Kidney (tissue), 14 donors: Measurements from ENCODE around the gene MPV17. TPM values are rescaled to one million over a fixed set of nuclear protein-coding genes. Genes with fewer than 3 reads are reported as not detected.
"Not testable (repeated sequence)": the region's sequence is repeated elsewhere in the genome, so short reads cannot be mapped to it uniquely, and the experiment has no call there.

Source experiments
- DNase-seq, 5 donors: peaks; one replicate each; pipeline ENCODE4 v3.0.0-alpha.2; 2013 to 2020
- FAIRE-seq: peaks from 2 replicates; lab custom pipeline; 2012; peaks lifted over from hg19 to GRCh38; lab: Jason Lieb, UNC
- H3K27ac ChIP-seq, 2 donors: one replicate each; pipeline ENCODE4 v1.7.0; 2013; ENCODE audit warnings: low read depth in 2 of 2, low read length in 2 of 2, inconsistent platforms in 1 of 2
- H3K27me3 ChIP-seq: one replicate; pipeline ENCODE4 v1.7.1; 2013; ENCODE audit warnings: low read length, inconsistent platforms; ENCODE audit not compliant: control insufficient read depth, insufficient read depth
- H3K36me3 ChIP-seq, 3 donors: one replicate each; pipeline versions ENCODE4 v1.7.0 to v1.7.1; 2013; ENCODE audit warnings: low read length in 3 of 3, control low read depth in 1 of 3, inconsistent platforms in 1 of 3; ENCODE audit not compliant: insufficient read depth in 3 of 3, control insufficient read depth in 2 of 3
- H3K4me1 ChIP-seq, 3 donors: one replicate each; pipeline versions ENCODE4 v1.7.0 to v1.7.1; 2013; ENCODE audit warnings: low read length in 3 of 3, inconsistent platforms in 1 of 3, low read depth in 1 of 3; ENCODE audit not compliant: control insufficient read depth in 2 of 3, insufficient read depth in 2 of 3
- H3K4me3 ChIP-seq, 3 donors: one replicate each; pipeline versions ENCODE4 v1.7.0 to v1.8.1; 2013; ENCODE audit warnings: low read length in 3 of 3, control low read depth in 1 of 3, inconsistent platforms in 1 of 3
- H3K9ac ChIP-seq, 3 donors: one replicate each; pipeline versions ENCODE4 v1.7.0 to v1.7.1; 2013; ENCODE audit warnings: low read length in 3 of 3, control low read depth in 1 of 3, inconsistent platforms in 1 of 3
- H3K9me3 ChIP-seq, 3 donors: one replicate each; pipeline versions ENCODE4 v1.7.0 to v1.7.1; 2013; ENCODE audit warnings: low read length in 3 of 3, control low read depth in 1 of 3, inconsistent platforms in 1 of 3; ENCODE audit not compliant: control insufficient read depth in 2 of 3, insufficient read depth in 1 of 3
- intact Hi-C: fragments of 100-400 bp; cut with DNase I; formaldehyde crosslinking; loops from one replicate; pipeline ENCODE4 v1.11.1; 2022
- polyA plus RNA-seq: library from polyadenylated mRNA; stranded (reverse); fragments of 350-450 nt; fragmentation: Illumina TruSeq; extraction: RNeasy Lipid Tissue Mini Kit (QIAGEN cat#74804); gene quantifications from one replicate; pipeline ENCODE4 v1.2.3, GENCODE V29; 2014; ENCODE audit warnings: low read depth, low replicate concordance; ENCODE audit not compliant: insufficient read depth
- total RNA-seq: library from RNA; stranded (reverse); fragmentation: NEBNext Ultra II Directional; extraction: Animal tissue kit (Norgen Biotek cat#: 25700); gene quantifications from one replicate; pipeline ENCODE4 v1.2.1, GENCODE V29; 2021
- TF ChIP-seq, protein P1 (sequence below): IDR thresholded peaks from 3 replicates; pipeline ENCODE4 v1.5.1; 2012; ENCODE audit warnings: mild to moderate bottlenecking, moderate library complexity, borderline replicate concordance; ENCODE audit not compliant: insufficient read depth; ENCODE audit errors: extremely low read depth
- donor health status: control.
- donor health status: control.
- donor health status: control.
- donor health status: control.
- donor health status: control.
- donor health status: DM: yes; HTN: yes; CAD: no.
- donor health status: Normal renal cell carcinoma (clear cell type).

MPV17 gene
- total and polyA plus RNA-seq, 2 donors from 2014 or later = 66.2 to 120 TPM

- H3K4me3 ChIP-seq = no peak overlapping the region
- DNase-seq (no peak), FAIRE-seq (no peak)
- H3K27ac ChIP-seq = no peak overlapping the region
- H3K9ac ChIP-seq = no peak overlapping the region
- no peaks in the 10 kb centered on the region for H3K4me1 ChIP-seq
- H3K36me3 ChIP-seq = no peaks in the 10 kb centered on the region
- intact Hi-C loops = loop anchor here (10.0 kb wide), 1 partner anchor 326 kb away; no protein-coding TSS in a partner anchor
- TF ChIP-seq, protein P1, sequence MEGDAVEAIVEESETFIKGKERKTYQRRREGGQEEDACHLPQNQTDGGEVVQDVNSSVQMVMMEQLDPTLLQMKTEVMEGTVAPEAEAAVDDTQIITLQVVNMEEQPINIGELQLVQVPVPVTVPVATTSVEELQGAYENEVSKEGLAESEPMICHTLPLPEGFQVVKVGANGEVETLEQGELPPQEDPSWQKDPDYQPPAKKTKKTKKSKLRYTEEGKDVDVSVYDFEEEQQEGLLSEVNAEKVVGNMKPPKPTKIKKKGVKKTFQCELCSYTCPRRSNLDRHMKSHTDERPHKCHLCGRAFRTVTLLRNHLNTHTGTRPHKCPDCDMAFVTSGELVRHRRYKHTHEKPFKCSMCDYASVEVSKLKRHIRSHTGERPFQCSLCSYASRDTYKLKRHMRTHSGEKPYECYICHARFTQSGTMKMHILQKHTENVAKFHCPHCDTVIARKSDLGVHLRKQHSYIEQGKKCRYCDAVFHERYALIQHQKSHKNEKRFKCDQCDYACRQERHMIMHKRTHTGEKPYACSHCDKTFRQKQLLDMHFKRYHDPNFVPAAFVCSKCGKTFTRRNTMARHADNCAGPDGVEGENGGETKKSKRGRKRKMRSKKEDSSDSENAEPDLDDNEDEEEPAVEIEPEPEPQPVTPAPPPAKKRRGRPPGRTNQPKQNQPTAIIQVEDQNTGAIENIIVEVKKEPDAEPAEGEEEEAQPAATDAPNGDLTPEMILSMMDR = no peak
- peaks cover 3% of the 10 kb centered on the region for H3K27me3 ChIP-seq
- no peaks in the 10 kb centered on the region for H3K9me3 ChIP-seq
These were observed 52.2 kb downstream of the MPV17 start for GRCh38 chr2:27270670-27271069.

GRCh38 chr2:27270131-27270530 is 52.8 kb downstream of the MPV17 start:
- no peak for FAIRE-seq
- TF ChIP-seq, protein P1 = no peak
- no peak overlapping the region for H3K27ac ChIP-seq
- intact Hi-C loops = loop anchor here (10.0 kb wide), 1 partner anchor 325 kb away; no protein-coding TSS in a partner anchor
- H3K9me3 ChIP-seq = no peaks in the 10 kb centered on the region
- no peak for DNase-seq
- H3K4me1 ChIP-seq = no peaks in the 10 kb centered on the region
- no peak overlapping the region for H3K4me3 ChIP-seq
- peaks cover 9% of the 10 kb centered on the region for H3K27me3 ChIP-seq
- no peaks in the 10 kb centered on the region for H3K36me3 ChIP-seq
- H3K9ac ChIP-seq = no peak overlapping the region

- peaks cover 17% of the 10 kb centered on the region for H3K27me3 ChIP-seq
These were observed 54.6 kb downstream of the MPV17 start for GRCh38 chr2:27268296-27268695.

DNA sequence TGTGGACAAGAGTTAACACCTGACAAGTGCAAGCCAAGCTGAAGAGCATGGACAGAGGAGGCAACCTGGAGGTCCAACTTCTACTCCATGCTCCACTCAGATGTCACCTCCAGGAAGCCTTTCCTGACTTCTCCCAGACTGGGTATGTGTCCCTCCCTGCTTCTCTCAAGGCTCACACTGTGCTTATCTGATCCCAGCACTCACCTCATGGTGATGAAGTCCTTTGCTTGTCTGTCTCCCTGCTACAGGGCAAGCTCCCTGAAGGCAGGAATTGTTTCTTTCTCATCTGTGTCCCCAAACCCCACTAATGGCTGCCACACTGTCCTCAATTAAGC is 57.4 kb downstream of the MPV17 start:
- FAIRE-seq (no peak), DNase-seq (no peak)
- Histone ChIP-seq H3K27me3 (peaks cover 26% of the 10 kb centered on the region), H3K27ac (no peak overlapping the region), H3K9ac (no peak overlapping the region), H3K4me3 (no peak overlapping the region), H3K36me3 (no peaks in the 10 kb centered on the region), H3K9me3 (no peaks in the 10 kb centered on the region), H3K4me1 (peaks cover 0 to 9% (median 8%) of the 10 kb centered on the region in 3 donors)
- TF ChIP-seq, protein P1 = no peak
- intact Hi-C loops = no loop called here

More at GRCh38 chr2:27268296-27268695, 54.6 kb downstream of the MPV17 start:
- DNase-seq, H3K9me3 ChIP-seq, intact Hi-C loops, H3K9ac ChIP-seq, H3K36me3 ChIP-seq, FAIRE-seq, H3K4me3 ChIP-seq, H3K4me1 ChIP-seq, H3K27ac ChIP-seq: not testable (repeated sequence)
